Breast epithelium (tissue), 4 donors: ENCODE data around the gene APMAP. TPM values are rescaled to one million over a fixed set of nuclear protein-coding genes. Genes with fewer than 3 reads are reported as not detected.
A peak's percentile ranks its signal among the peaks of the same experiment; 100 is the strongest.

Experiments used
- DNase-seq, 2 donors: peaks; one replicate each; pipeline ENCODE4 v3.0.0-alpha.2; 2019; ENCODE audit warnings: low spot score in 2 of 2
- H3K27ac ChIP-seq, 2 donors: fragments of 200-600 bp; sonication (generic) in 1 of 2; one replicate each; pipeline ENCODE4 v1.5.1; 2016 to 2019; ENCODE audit warnings: mild to moderate bottlenecking in 1 of 2
- H3K27me3 ChIP-seq, 2 donors: fragments of 200-600 bp; sonication (generic) in 1 of 2; one replicate each; pipeline versions ENCODE4 v1.5.1 to v1.6.0; 2017 to 2019; ENCODE audit warnings: control low read depth in 1 of 2, mild to moderate bottlenecking in 1 of 2
- H3K36me3 ChIP-seq: fragments of 200-600 bp; one replicate; pipeline ENCODE4 v1.5.1; 2019
- H3K4me1 ChIP-seq, 2 donors: fragments of 200-600 bp; sonication (generic); one replicate each; pipeline ENCODE4 v1.5.1; 2016 to 2019; ENCODE audit warnings: control low read depth in 1 of 2
- H3K4me3 ChIP-seq, 3 donors: fragments of 200-600 bp; sonication (generic); 1 replicate in 2 of 3; 2 replicates in 1 of 3; pipeline ENCODE4 v1.5.1; 2016 to 2019; ENCODE audit warnings: mild to moderate bottlenecking in 3 of 3, moderate library complexity in 2 of 3
- H3K9me3 ChIP-seq, 2 donors: fragments of 200-600 bp; sonication (generic) in 1 of 2; one replicate each; pipeline ENCODE4 v1.5.1; 2016 to 2019; ENCODE audit warnings: control low read depth in 1 of 2
- POLR2A ChIP-seq: fragments of 450-650 bp; IDR thresholded peaks from one replicate; pipeline ENCODE4 v1.6.1; 2016; ENCODE audit warnings: antibody characterized with exemption, mild to moderate bottlenecking, moderate library complexity
- POLR2AphosphoS5 ChIP-seq, 3 donors: sonication (generic); formaldehyde crosslinking; IDR thresholded peaks; one replicate each; pipeline ENCODE4 v1.6.1; 2017; ENCODE audit warnings: antibody characterized with exemption in 3 of 3
- intact Hi-C: fragments of 100-400 bp; cut with DNase I; formaldehyde crosslinking; loops from one replicate; pipeline ENCODE4 v1.15.1; 2023; ENCODE audit warnings: low total_unique reads
- total RNA-seq, 3 donors: library from RNA; depleted of rRNA; stranded (reverse); fragments of >200 nt; gene quantifications; one replicate each; pipeline ENCODE4 v1.1.0, GENCODE V29; 2016
- TF ChIP-seq, protein P1 (sequence below), 3 donors: fragments of 450-650 bp; IDR thresholded peaks; one replicate each; pipeline ENCODE4 v1.5.1; 2016 to 2017; ENCODE audit warnings: antibody characterized with exemption in 3 of 3, mild to moderate bottlenecking in 3 of 3, moderate library complexity in 3 of 3

The APMAP gene
- total RNA-seq, 3 donors from 2014 or later: 83.2 to 184 (median 101) TPM

DNA sequence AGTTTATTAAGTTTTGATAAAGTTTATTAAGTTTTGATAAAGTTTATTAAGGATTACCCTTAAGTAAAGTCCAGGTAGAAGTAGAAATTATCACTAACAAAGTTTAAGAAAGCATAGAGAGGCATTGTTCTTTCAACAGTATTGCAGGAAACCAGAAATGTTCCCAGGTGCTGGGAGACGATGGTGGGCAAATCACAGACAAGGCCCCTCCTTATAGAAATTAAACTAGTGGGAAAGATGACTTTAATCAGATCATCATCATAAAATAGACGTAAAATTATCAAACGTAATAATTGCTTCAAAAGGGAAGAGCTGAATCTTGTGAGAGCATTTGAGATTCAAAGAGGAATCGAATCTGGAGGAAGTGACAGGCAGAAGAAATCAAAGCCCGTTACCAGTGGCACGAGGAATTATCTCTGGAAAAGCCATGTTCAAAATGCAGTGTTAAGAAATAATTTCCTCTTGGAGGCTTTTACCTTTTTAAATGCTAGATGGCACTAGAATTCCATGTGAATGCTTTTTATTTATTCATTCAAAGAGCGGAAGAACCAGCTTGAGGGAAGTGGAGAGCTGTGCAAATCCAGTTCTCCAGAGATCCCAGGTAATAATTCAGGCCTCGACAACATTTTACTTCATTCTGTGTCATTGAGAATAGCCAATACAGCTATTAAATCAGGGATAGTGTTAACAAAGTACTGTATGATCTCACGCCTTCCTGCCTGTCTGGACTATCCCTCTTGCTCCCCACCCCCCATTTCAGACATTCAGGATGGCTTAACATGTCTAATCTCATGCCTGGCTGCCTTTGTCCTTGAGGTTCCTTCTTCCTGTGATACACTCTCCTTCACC lies 1.0 kb upstream of the APMAP start:
- Histone ChIP-seq H3K27ac (peak overlapping the region; percentile 96 to 97), H3K4me3 (peak overlapping the region; percentile 79 to 85 (median 85)), H3K4me1 (peaks cover 3 to 15% of the 10 kb centered on the region in 2 donors), H3K27me3 (no peaks in the 10 kb centered on the region), H3K9me3 (no peaks in the 10 kb centered on the region), H3K36me3 (no peaks in the 10 kb centered on the region)
- intact Hi-C loops: loop anchor here (5.0 kb wide), 1 partner anchor 64 kb away; the partner anchor contains the start of gene ACSS1
- TF ChIP-seq, protein P1, sequence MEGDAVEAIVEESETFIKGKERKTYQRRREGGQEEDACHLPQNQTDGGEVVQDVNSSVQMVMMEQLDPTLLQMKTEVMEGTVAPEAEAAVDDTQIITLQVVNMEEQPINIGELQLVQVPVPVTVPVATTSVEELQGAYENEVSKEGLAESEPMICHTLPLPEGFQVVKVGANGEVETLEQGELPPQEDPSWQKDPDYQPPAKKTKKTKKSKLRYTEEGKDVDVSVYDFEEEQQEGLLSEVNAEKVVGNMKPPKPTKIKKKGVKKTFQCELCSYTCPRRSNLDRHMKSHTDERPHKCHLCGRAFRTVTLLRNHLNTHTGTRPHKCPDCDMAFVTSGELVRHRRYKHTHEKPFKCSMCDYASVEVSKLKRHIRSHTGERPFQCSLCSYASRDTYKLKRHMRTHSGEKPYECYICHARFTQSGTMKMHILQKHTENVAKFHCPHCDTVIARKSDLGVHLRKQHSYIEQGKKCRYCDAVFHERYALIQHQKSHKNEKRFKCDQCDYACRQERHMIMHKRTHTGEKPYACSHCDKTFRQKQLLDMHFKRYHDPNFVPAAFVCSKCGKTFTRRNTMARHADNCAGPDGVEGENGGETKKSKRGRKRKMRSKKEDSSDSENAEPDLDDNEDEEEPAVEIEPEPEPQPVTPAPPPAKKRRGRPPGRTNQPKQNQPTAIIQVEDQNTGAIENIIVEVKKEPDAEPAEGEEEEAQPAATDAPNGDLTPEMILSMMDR (IDR thresholded peaks at IDR 0.05): peak in 2 of 3 donors; percentile 36 to 39
- TF ChIP-seq POLR2A: no peak
- DNase-seq: no peak

DNA sequence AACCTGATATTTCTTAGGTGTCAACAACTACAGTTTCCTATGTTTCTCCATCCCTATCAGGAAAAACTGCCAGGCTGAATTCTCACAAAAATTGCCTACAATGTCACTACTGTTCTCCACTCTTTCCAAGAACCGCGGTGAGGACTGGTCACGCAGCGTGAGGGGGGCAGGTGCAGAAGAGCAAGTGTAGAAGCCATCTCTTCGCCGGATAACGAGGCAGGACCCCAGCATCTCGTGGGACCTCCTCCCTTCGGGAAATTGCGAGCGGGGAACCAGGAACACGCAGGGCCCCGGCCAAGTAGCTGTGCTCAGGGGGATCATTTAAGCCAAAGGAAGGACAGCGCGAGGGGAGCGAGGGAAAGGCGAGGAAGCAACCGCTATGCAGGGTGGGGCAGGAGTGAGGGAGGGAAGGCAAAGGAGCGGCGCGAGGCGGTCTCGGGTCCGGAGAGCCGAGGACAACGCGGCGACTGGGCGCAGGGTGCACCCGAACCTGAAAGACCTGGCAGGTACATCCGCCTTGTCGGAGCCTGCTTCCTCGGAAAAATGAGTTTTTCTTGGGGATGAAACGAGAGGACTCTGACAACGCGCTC lies 559 bp downstream of the APMAP start:
- Histone ChIP-seq H3K4me3 (peak overlapping the region; percentile 79 to 85 (median 85)), H3K4me1 (peaks cover 3 to 15% of the 10 kb centered on the region in 2 donors), H3K27ac (peak overlapping the region; percentile 96 to 97), H3K36me3 (no peaks in the 10 kb centered on the region), H3K9me3 (no peaks in the 10 kb centered on the region), H3K27me3 (no peaks in the 10 kb centered on the region)
- TF ChIP-seq, protein P1 (IDR thresholded peaks at IDR 0.05): no peak
- TF ChIP-seq POLR2AphosphoS5 (IDR thresholded peaks at IDR 0.05): no peak
- TF ChIP-seq POLR2A: no peak
- no peak for DNase-seq
- intact Hi-C loops: loop anchor here (5.0 kb wide), 1 partner anchor 65 kb away; the partner anchor contains the start of gene ACSS1

DNA sequence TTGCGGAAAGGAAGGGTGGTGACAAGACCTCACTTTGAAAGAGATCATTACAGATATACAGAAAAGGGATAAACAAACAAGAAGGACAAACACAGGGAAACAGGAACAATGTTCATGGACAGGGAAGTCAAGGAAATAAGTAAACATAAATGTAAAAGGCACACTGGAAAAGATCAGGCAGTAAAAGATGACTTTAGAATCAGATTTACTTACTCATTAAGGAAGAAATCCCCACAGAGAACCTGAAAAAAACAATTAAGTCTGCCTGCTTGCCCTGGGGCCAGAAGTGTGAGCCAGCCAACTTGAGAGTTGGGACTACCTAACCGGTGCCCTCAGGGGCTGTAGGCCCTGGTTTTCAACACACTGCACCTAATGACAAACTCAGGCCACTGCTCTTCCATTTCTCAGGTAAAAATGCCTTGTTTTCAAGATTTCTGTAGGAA lies 1.7 kb downstream of the APMAP start:
- peak overlapping the region in 1 of 3 donors; percentile 85 for H3K4me3 ChIP-seq
- H3K27me3 ChIP-seq: no peaks in the 10 kb centered on the region
- H3K36me3 ChIP-seq: no peaks in the 10 kb centered on the region
- intact Hi-C loops: loop anchor here (5.0 kb wide), 1 partner anchor 66 kb away; the partner anchor contains the start of gene ACSS1
- no peaks in the 10 kb centered on the region for H3K9me3 ChIP-seq
- TF ChIP-seq POLR2AphosphoS5 (IDR thresholded peaks at IDR 0.05) (no peak), POLR2A (no peak)
- TF ChIP-seq, protein P1 (IDR thresholded peaks at IDR 0.05): no peak
- H3K27ac ChIP-seq: peak overlapping the region in 1 of 2 donors; percentile 46
- DNase-seq: peak in 1 of 2 donors; percentile 46
- H3K4me1 ChIP-seq: peaks cover 3 to 15% of the 10 kb centered on the region in 2 donors

DNA sequence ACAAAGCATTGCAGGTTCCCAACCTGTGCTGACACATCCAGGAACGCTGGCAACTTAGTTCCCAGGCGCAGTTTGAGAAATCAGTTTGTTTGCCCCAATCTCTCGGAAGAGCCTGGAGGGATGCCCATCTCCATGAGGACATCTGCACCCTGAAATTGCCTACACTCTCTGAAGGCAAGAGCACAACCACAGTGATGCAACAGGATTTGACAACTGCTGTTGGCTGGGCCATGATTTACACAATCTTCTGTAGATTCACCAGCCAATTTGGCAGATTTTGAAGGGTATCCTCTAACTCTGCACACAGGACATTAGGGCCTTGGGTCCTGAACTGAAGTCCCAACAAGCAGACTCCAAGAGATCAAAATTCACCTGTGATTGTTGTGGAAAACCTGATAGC lies 3.4 kb downstream of the APMAP start:
- H3K4me1 ChIP-seq: peaks cover 0 to 11% of the 10 kb centered on the region in 2 donors
- no peaks in the 10 kb centered on the region for H3K9me3 ChIP-seq
- TF ChIP-seq, protein P1 (IDR thresholded peaks at IDR 0.05): no peak
- TF ChIP-seq POLR2AphosphoS5 (IDR thresholded peaks at IDR 0.05): no peak
- no peak overlapping the region for H3K4me3 ChIP-seq
- no peak overlapping the region for H3K27ac ChIP-seq
- H3K36me3 ChIP-seq: no peaks in the 10 kb centered on the region
- H3K27me3 ChIP-seq: no peaks in the 10 kb centered on the region
- no peak for DNase-seq
- intact Hi-C loops: no loop called here
